ENCODE data around the gene PACSIN2.
A peak's percentile ranks its signal among the peaks of the same experiment; 100 is the strongest.
"Not testable (repeated sequence)": the region's sequence is repeated elsewhere in the genome, so short reads cannot be mapped to it uniquely, and the experiment has no call there.

The PACSIN2 gene

GRCh38 chr22:43014869-43015676, at the start of gene PACSIN2:
PACSIN2 (minus strand) TSS chr22:43015149; CDS start chr22:42912080, 103,069 bp downstream.
- DNase-seq: peak; percentile 100

- no peak for DNase-seq
Observed at GRCh38 chr22:43060183-43060582, 45.2 kb upstream of the PACSIN2 start.

GRCh38 chr22:43057641-43058040, 42.7 kb upstream of the PACSIN2 start:
- no peak for DNase-seq

GRCh38 chr22:43053176-43053575, 38.2 kb upstream of the PACSIN2 start:
- DNase-seq: no peak

GRCh38 chr22:43050995-43051394, 36.0 kb upstream of the PACSIN2 start:
- DNase-seq: no peak

GRCh38 chr22:43047605-43048004, 32.7 kb upstream of the PACSIN2 start:
- DNase-seq: no peak

GRCh38 chr22:43044290-43044712, 29.4 kb upstream of the PACSIN2 start:
- no peak for DNase-seq

- no peak for DNase-seq
Observed at GRCh38 chr22:43042101-43042780, 27.3 kb upstream of the PACSIN2 start.

GRCh38 chr22:43039800-43040199, 24.9 kb upstream of the PACSIN2 start:
- no peak for DNase-seq

- no peak for DNase-seq
Observed at GRCh38 chr22:43038325-43038724, 23.4 kb upstream of the PACSIN2 start.

GRCh38 chr22:43036282-43036829, 21.4 kb upstream of the PACSIN2 start:
- peak; percentile 71 for DNase-seq

- no peak for DNase-seq
Observed at GRCh38 chr22:43035250-43035649, 20.3 kb upstream of the PACSIN2 start.

- DNase-seq: no peak
Observed at GRCh38 chr22:43031617-43032016, 16.7 kb upstream of the PACSIN2 start.

- DNase-seq: no peak
Observed at GRCh38 chr22:43018615-43019014, 3.7 kb upstream of the PACSIN2 start.

GRCh38 chr22:43017525-43018460, 2.8 kb upstream of the PACSIN2 start:
- DNase-seq: no peak

GRCh38 chr22:43016150-43016549, 1.2 kb upstream of the PACSIN2 start:
- not testable (repeated sequence) for DNase-seq

- no peak for DNase-seq
Observed at GRCh38 chr22:43015677-43016042, 711 bp upstream of the PACSIN2 start.

- DNase-seq: peak; percentile 76
Observed at GRCh38 chr22:43014316-43014868, 557 bp downstream of the PACSIN2 start.

GRCh38 chr22:43013355-43014315, 1.3 kb downstream of the PACSIN2 start:
- no peak for DNase-seq

- no peak for DNase-seq
Observed at GRCh38 chr22:43012390-43012789, 2.6 kb downstream of the PACSIN2 start.

GRCh38 chr22:43011079-43011478, 3.9 kb downstream of the PACSIN2 start:
- DNase-seq: no peak
